GM12878 (cell line): ENCODE results near the gene NOP53. TPM values are rescaled to one million over a fixed set of nuclear protein-coding genes. Genes with fewer than 3 reads are reported as not detected.

Experiments used
- BACH1 ChIP-seq: fragments of 450-650 bp; IDR thresholded peaks from 2 replicates; pipeline ENCODE4 v1.6.1; 2017; ENCODE audit warnings: mild to moderate bottlenecking, borderline replicate concordance
- BCLAF1 ChIP-seq: fragments of 450-650 bp; IDR thresholded peaks from 2 replicates; pipeline ENCODE4 v1.6.1; 2017; ENCODE audit warnings: antibody characterized with exemption, mild to moderate bottlenecking, moderate library complexity
- CBX5 ChIP-seq: sonication (generic); IDR thresholded peaks from 2 replicates; pipeline ENCODE4 v1.6.1; 2016; ENCODE audit warnings: low read depth, moderate library complexity, mild to moderate bottlenecking, inconsistent platforms
- CHD1 ChIP-seq: IDR thresholded peaks from 2 replicates; pipeline ENCODE4 v1.6.1; 2012; ENCODE audit warnings: low read depth, low read length, improper control_type of control experiment
- ETV6 ChIP-seq, 2 experiments: fragments of 450-650 bp in 1 of 2; IDR thresholded peaks in 1 of 2; conservative IDR thresholded peaks in 1 of 2; 2 replicates each; pipeline ENCODE4 v1.6.1; 2014; ENCODE audit warnings: antibody characterized with exemption in 1 of 2, borderline replicate concordance in 1 of 2, low read depth in 1 of 2, mild to moderate bottlenecking in 1 of 2, moderate library complexity in 1 of 2
- GABPA ChIP-seq: IDR thresholded peaks from 2 replicates; pipeline ENCODE4 v1.6.1; 2014; ENCODE audit warnings: antibody characterized with exemption, low read depth, mild to moderate bottlenecking, inconsistent platforms
- IRF3 ChIP-seq: fragments of 450-650 bp; IDR thresholded peaks from 2 replicates; pipeline ENCODE4 v1.6.1; 2014; ENCODE audit warnings: mild to moderate bottlenecking
- KAT2A ChIP-seq: conservative IDR thresholded peaks from 2 replicates; pipeline ENCODE4 v1.6.1; 2011; ENCODE audit warnings: low read depth, low read length; ENCODE audit not compliant: control insufficient read depth
- MYC ChIP-seq: IDR thresholded peaks from 2 replicates; pipeline ENCODE4 v1.6.1; 2011; ENCODE audit warnings: mild to moderate bottlenecking, low read length, moderate library complexity, inconsistent platforms; ENCODE audit not compliant: insufficient read depth, insufficient replicate concordance, insufficient read length, severe bottlenecking
- NFXL1 ChIP-seq: fragments of 450-650 bp; IDR thresholded peaks from 2 replicates; pipeline ENCODE4 v1.6.1; 2017; ENCODE audit warnings: antibody characterized with exemption, mild to moderate bottlenecking, borderline replicate concordance
- NFYB ChIP-seq: IDR thresholded peaks from 2 replicates; pipeline ENCODE4 v1.6.1; 2011; ENCODE audit warnings: low read depth, mild to moderate bottlenecking, low read length, improper control_type of control experiment, moderate library complexity; ENCODE audit not compliant: insufficient read depth
- POU2F2 ChIP-seq: IDR thresholded peaks from 3 replicates; pipeline ENCODE4 v1.6.1; 2011; ENCODE audit warnings: low read depth, mild to moderate bottlenecking, low read length, borderline replicate concordance
- RBBP5 ChIP-seq: fragments of 200-600 bp; sonication (generic); conservative IDR thresholded peaks from 2 replicates; pipeline ENCODE4 v1.6.1; 2016
- RFX5 ChIP-seq: IDR thresholded peaks from 2 replicates; pipeline ENCODE4 v1.6.1; 2011; ENCODE audit warnings: low read depth, low read length, improper control_type of control experiment
- RUNX3 ChIP-seq: IDR thresholded peaks from 2 replicates; pipeline ENCODE4 v1.6.1; 2012; ENCODE audit warnings: low read length, inconsistent platforms
- SIN3A ChIP-seq: IDR thresholded peaks from 2 replicates; pipeline ENCODE4 v1.6.1; 2012; ENCODE audit warnings: low read depth, low read length, improper control_type of control experiment
- STAT3 ChIP-seq: IDR thresholded peaks from 2 replicates; pipeline ENCODE4 v1.6.1; 2011; ENCODE audit warnings: low read depth, low read length, improper control_type of control experiment
- TCF12 ChIP-seq: IDR thresholded peaks from 2 replicates; pipeline ENCODE4 v1.6.1; 2011; ENCODE audit warnings: low read depth, mild to moderate bottlenecking, low read length
- TCF3 ChIP-seq: IDR thresholded peaks from 2 replicates; pipeline ENCODE4 v1.6.1; 2012; ENCODE audit warnings: low read depth, mild to moderate bottlenecking, low read length, borderline replicate concordance; ENCODE audit not compliant: insufficient read depth
- WRNIP1 ChIP-seq: IDR thresholded peaks from 2 replicates; pipeline ENCODE4 v1.6.1; 2011; ENCODE audit warnings: low read depth, low read length, improper control_type of control experiment, borderline replicate concordance
- ZNF217 ChIP-seq: fragments of 450-650 bp; IDR thresholded peaks from 2 replicates; pipeline ENCODE4 v1.6.1; 2017; ENCODE audit warnings: antibody characterized with exemption, mild to moderate bottlenecking
- ZZZ3 ChIP-seq: IDR thresholded peaks from 2 replicates; pipeline ENCODE4 v1.6.1; 2011; ENCODE audit warnings: low read depth; ENCODE audit not compliant: control insufficient read depth, insufficient read length
- polyA plus RNA-seq, 11 experiments: library from polyadenylated mRNA; depleted of rRNA in 4 of 11; unstranded in 6 of 11; stranded (reverse) in 5 of 11; fragments of >200 nt; fragmentation: Nextera tagmentation in 4 of 11; fragmentation: Illumina TruSeq in 1 of 11; extraction: Ambion mirVana in 4 of 11; extraction: Trizol in 1 of 11; gene quantifications; 1 replicate in 1 of 11; 2 replicates in 10 of 11; pipeline versions ENCODE4 v1.2.1 to v1.2.3, GENCODE V29; 2011 to 2016; ENCODE audit warnings: inconsistent platforms in 2 of 11, missing spikeins in 2 of 11, low read depth in 1 of 11
- total RNA-seq, 4 experiments: library from RNA; depleted of rRNA in 3 of 4; stranded (reverse); fragments of >200 nt in 3 of 4; fragmentation: Illumina TruSeq in 1 of 4; extraction: Trizol in 1 of 4; gene quantifications; 2 replicates each; pipeline versions ENCODE4 v1.2.1 to v1.2.3, GENCODE V29; 2013 to 2021
- TF ChIP-seq, protein P1 (sequence below): fragments of 450-650 bp; formaldehyde crosslinking; IDR thresholded peaks from 2 replicates; pipeline ENCODE4 v1.4.0; 2022; ENCODE audit warnings: mild to moderate bottlenecking, moderate library complexity

Gene NOP53
- total and polyA plus RNA-seq, 10 of the 15 experiments (the other 5 are each of a cell fraction or from before 2014, with no cell fraction given) = 6.0 to 386 (median 167) TPM

GRCh38 chr19:47778049-47778953 lies 33.0 kb downstream of the NOP53 start, which contains the start of gene SELENOW (continued):
- TF ChIP-seq RFX5 (peak; percentile 29; the same call in 1 of the 2 replicates), RUNX3 (no peak), BCLAF1 (peak; percentile 97), CBX5 (no peak), POU2F2 (peak; percentile 62; the same call in 2 of the 3 replicates), BACH1 (peak; percentile 50; the same call in 1 of the 2 replicates), TCF12 (peak; percentile 49; the same call in 1 of the 2 replicates), TCF3 (peak; percentile 76), IRF3 (peak; percentile 35; the same call in 1 of the 2 replicates), NFYB (no peak), STAT3 (no peak), CHD1 (peak; percentile 98), SIN3A (peak; percentile 81), NFXL1 (no peak), RBBP5 (no peak), WRNIP1 (no peak), KAT2A (no peak), MYC (no peak), ZNF217 (no peak), GABPA (no peak), ETV6 (conservative IDR thresholded peaks at IDR 0.05 in 1 of 2, IDR thresholded peaks at IDR 0.05 in 1 of 2; ENCODE audit: borderline replicate concordance in 1 of 2, low read depth in 1 of 2) (no peak), ZZZ3 (no peak)
- TF ChIP-seq, protein P1, sequence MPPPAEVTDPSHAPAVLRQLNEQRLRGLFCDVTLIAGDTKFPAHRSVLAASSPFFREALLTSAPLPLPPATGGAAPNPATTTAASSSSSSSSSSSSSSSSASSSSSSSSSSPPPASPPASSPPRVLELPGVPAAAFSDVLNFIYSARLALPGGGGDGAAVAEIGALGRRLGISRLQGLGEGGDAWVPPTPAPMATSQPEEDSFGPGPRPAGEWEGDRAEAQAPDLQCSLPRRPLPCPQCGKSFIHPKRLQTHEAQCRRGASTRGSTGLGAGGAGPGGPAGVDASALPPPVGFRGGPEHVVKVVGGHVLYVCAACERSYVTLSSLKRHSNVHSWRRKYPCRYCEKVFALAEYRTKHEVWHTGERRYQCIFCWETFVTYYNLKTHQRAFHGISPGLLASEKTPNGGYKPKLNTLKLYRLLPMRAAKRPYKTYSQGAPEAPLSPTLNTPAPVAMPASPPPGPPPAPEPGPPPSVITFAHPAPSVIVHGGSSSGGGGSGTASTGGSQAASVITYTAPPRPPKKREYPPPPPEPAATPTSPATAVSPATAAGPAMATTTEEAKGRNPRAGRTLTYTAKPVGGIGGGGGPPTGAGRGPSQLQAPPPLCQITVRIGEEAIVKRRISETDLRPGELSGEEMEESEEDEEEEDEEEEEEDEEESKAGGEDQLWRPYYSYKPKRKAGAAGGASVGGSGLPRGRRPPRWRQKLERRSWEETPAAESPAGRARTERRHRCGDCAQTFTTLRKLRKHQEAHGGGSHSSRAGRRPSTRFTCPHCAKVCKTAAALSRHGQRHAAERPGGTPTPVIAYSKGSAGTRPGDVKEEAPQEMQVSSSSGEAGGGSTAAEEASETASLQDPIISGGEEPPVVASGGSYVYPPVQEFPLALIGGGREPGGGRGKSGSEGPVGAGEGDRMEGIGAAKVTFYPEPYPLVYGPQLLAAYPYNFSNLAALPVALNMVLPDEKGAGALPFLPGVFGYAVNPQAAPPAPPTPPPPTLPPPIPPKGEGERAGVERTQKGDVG (CRISPR knock-in tag) = no peak
